Large intestine (tissue), 3 donors: ENCODE results near the gene SLC8A1. TPM values are rescaled to one million over a fixed set of nuclear protein-coding genes. Genes with fewer than 3 reads are reported as not detected.
A peak's percentile ranks its signal among the peaks of the same experiment; 100 is the strongest.

ENCODE experiments used
- DNase-seq, 2 donors: peaks; one replicate each; pipeline versions ENCODE4 v3.0.0 to v3.0.0-alpha.2; 2013
- H3K27ac ChIP-seq: one replicate; pipeline ENCODE4 v1.5.1; 2013; ENCODE audit warnings: low read length
- H3K27me3 ChIP-seq: 2 replicates; pipeline ENCODE4 v1.6.1; 2013; ENCODE audit warnings: low read length; ENCODE audit not compliant: control insufficient read depth, insufficient read depth
- H3K36me3 ChIP-seq: 2 replicates; pipeline ENCODE4 v1.6.1; 2013; ENCODE audit warnings: low read length; ENCODE audit not compliant: control insufficient read depth, insufficient read depth
- H3K4me1 ChIP-seq: one replicate; pipeline ENCODE4 v1.6.1; 2013; ENCODE audit warnings: low read length; ENCODE audit not compliant: control insufficient read depth, insufficient read depth
- H3K4me3 ChIP-seq: one replicate; pipeline ENCODE4 v1.5.1; 2013; ENCODE audit warnings: low read length
- H3K9me3 ChIP-seq: one replicate; pipeline ENCODE4 v1.6.1; 2013; ENCODE audit warnings: mild to moderate bottlenecking, low read depth, low read length, moderate library complexity; ENCODE audit not compliant: control insufficient read depth
- WGBS: methylation state at CpG from one replicate; pipeline ENCODE4 v1.1.5; 2013; ENCODE audit warnings: low lambda C conversion rate; ENCODE audit not compliant: insufficient coverage; 5-methylcytosine and 5-hydroxymethylcytosine counted together
- polyA plus RNA-seq: library from polyadenylated mRNA; unstranded; fragments of 120-200 nt; gene quantifications from one replicate; pipeline ENCODE4 v1.2.1, GENCODE V29; 2013

SLC8A1 gene
- polyA plus RNA-seq, 1 donor = 13.2 TPM

DNA sequence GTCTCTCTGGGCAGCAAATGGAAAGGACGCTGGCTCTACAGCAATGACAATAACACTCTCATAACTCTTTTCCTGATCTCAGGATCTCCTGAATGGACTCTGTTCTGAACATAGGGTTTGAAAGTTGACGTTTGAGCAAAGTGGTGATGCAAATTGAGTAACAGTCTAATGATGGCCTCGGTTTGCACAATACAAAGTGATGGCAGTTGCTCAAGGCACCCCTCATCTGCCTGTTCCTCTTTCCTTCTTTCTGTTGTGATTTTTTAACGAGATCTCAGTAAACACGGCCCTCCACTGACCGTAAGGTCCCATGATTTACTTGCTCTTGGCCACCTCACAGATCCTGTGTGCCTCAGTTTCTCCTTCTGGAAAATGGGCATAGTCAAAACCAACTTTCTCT, 303.6 kb downstream of the SLC8A1 start:
- no CpG with 5 or more reads among the region's 6 CpGs for WGBS
- Histone ChIP-seq H3K36me3 (no peaks in the 10 kb centered on the region), H3K4me3 (no peak overlapping the region), H3K27me3 (no peaks in the 10 kb centered on the region), H3K9me3 (no peaks in the 10 kb centered on the region), H3K4me1 (no peaks in the 10 kb centered on the region), H3K27ac (no peak overlapping the region)
- no peak for DNase-seq

DNA sequence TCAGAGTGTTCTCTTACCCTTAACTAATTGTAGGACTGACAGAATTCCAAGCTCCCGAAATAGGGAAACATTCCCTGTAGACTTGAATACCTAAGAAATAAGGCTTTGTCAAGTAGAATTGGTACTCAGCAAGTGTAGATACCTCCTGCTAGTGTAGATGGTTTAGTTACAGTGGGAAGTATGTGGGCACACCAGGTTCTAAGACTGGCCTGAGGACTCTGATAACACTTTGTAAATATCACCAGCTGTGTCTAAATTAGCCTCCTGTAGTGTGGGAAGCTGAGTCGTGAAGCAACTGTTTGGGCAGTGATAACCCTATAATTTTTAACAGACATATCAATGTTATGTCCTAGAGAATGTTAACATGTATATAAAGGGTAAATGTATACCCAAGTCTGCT, 304.5 kb downstream of the SLC8A1 start:
- Histone ChIP-seq H3K4me3 (no peak overlapping the region), H3K27me3 (no peaks in the 10 kb centered on the region), H3K36me3 (no peaks in the 10 kb centered on the region), H3K4me1 (no peaks in the 10 kb centered on the region), H3K27ac (no peak overlapping the region), H3K9me3 (no peaks in the 10 kb centered on the region)
- no peak for DNase-seq
- no CpG with 5 or more reads among the region's 2 CpGs for WGBS

DNA sequence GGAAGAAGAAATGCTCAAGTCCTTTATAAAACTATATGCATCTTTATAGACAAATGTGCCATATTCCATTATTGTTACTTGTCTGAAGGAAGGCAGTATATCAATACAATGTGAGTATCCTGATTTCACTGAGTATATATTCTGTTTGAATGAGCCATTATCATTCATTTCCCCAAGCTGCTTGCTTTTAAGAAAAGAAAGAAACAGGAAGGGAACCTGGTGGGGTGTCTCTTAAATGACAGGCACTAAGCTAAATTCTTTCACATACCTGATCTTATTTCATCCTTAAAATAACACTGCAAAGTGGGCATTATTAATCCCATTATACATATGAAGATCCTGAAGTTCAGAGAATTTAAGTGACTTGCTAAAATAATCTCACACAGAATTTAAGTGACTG, 307.9 kb downstream of the SLC8A1 start:
- H3K9me3 ChIP-seq = no peaks in the 10 kb centered on the region
- H3K4me1 ChIP-seq = no peaks in the 10 kb centered on the region
- no peak overlapping the region for H3K4me3 ChIP-seq

DNA sequence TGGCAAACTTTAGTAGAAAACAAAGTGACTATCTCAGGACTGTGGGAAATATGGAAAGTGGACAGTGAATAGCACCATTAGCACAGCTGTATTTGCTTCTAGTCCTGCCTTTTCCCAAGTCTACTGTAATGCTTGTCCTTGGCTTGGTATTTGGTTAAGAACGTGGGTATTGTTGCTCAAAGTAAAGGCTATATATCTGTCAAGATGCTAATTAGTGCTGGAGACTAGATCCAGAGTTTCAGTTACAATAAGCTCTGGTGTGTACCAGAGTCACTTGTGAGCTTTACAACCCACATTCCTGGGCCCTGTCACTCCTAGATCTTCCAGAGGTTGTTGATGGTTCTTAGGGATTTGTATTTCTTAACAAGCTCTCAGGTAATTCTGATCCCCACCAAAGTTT, 313.6 kb downstream of the SLC8A1 start:
- Histone ChIP-seq H3K4me1 (no peaks in the 10 kb centered on the region), H3K9me3 (no peaks in the 10 kb centered on the region), H3K27me3 (no peaks in the 10 kb centered on the region), H3K4me3 (no peak overlapping the region), H3K27ac (no peak overlapping the region), H3K36me3 (peaks cover 8% of the 10 kb centered on the region)
- DNase-seq = no peak
- WGBS = no CpG with 5 or more reads among the region's 1 CpG

More for the DNA sequence above, 307.9 kb downstream of the SLC8A1 start:
- H3K36me3 ChIP-seq = peaks cover 5% of the 10 kb centered on the region
- DNase-seq = no peak
- H3K27ac ChIP-seq = no peak overlapping the region
- H3K27me3 ChIP-seq = no peaks in the 10 kb centered on the region

DNA sequence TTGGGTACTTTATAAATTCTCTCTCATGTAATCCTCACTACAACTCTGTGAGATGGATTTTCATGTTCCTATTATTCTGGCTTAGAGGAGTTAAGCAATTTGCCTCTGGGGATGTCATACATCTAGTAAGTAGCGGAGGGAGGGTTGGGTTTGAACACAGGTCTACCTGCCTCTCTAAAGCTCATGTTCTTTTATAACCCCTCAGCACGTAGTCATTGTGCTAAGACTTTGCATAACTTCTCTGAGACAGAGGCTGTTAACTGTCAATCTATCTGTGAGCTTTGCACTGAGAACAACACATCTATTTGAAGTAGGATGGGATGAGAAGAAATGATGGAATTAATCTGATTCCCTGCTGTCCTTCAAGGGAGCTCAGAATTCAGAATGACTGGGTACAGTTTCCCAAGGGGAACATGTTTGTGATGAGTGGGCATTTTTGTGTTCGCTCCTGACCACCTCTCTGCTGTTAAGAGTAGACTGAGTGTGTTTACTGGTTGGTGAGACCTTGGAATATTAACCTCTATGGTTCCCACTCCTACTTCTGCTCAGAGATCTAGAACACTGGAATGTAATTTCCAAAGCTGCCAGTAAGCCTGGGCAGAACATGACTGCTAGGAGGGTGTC, 320.7 kb downstream of the SLC8A1 start:
- H3K27me3 ChIP-seq = no peaks in the 10 kb centered on the region
- H3K36me3 ChIP-seq = no peaks in the 10 kb centered on the region
- no peaks in the 10 kb centered on the region for H3K9me3 ChIP-seq
- no peak overlapping the region for H3K27ac ChIP-seq
- no peaks in the 10 kb centered on the region for H3K4me1 ChIP-seq
- no peak overlapping the region for H3K4me3 ChIP-seq
- no CpG with 5 or more reads among the region's 3 CpGs for WGBS
- DNase-seq = peak in 1 of 2 donors; percentile 19

DNA sequence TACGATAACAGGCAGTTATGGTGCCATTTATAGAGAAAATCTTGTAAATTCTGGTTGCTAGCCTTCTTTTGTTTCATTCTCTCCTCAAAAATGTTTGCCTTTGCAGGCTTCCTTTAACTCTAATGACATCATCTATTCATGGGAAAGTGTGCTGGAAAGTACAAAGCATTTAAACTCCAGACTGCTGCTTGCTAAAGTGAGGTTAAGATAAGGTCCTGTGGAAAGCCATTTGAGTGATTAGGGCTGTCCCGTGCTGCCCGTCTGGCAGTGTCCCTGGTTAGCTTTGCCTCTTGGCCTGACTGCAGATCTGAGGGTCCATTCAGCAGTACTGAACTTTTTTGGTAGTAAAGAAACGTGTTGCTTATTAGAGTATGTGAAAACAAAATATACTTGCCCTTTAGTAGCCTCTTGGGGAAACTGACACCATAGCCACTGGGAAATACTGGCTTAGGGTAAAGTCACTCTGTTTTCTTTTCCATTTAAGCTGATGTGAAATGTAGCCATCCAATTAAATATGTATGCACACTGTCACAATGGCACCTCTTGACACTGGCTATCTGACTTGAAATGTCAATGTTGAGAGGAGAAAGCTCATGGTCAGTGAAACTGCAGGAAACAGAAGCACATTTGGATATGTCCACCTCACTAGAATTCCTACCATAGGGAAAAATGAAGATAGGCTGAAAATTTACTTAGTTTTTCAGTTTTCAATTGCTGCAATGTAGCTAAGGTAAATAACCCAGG, 321.5 kb downstream of the SLC8A1 start:
- no peaks in the 10 kb centered on the region for H3K4me1 ChIP-seq
- H3K27me3 ChIP-seq = no peaks in the 10 kb centered on the region
- no CpG with 5 or more reads among the region's 4 CpGs for WGBS
- peak in 1 of 2 donors; percentile 31 for DNase-seq
- no peak overlapping the region for H3K4me3 ChIP-seq
- no peaks in the 10 kb centered on the region for H3K36me3 ChIP-seq
- H3K27ac ChIP-seq = no peak overlapping the region
- no peaks in the 10 kb centered on the region for H3K9me3 ChIP-seq

DNA sequence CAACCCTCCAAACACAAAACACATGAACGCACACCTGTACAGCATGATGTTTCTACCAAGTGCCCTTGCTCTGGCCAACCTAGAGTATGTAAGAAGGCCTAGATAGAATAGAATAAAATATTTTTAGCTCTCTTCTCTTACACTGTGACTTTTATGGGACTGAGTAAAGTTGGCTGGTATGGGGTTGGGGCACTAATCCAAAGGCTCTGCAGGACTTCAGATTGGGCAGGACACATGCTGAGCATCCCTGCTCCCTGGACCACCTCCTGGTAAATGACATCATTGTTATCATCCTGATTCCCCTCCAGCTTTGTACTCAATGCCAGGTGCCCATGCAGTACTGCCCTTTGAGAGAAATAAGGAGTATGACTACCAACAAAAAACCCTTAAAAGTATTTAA, 322.2 kb downstream of the SLC8A1 start:
- no peaks in the 10 kb centered on the region for H3K9me3 ChIP-seq
- H3K27ac ChIP-seq = no peak overlapping the region
- no peaks in the 10 kb centered on the region for H3K4me1 ChIP-seq
- no peak overlapping the region for H3K4me3 ChIP-seq
- no peaks in the 10 kb centered on the region for H3K36me3 ChIP-seq
- no peaks in the 10 kb centered on the region for H3K27me3 ChIP-seq
- DNase-seq = no peak
- 100% methylated on average over 1 of the region's 1 CpG for WGBS

DNA sequence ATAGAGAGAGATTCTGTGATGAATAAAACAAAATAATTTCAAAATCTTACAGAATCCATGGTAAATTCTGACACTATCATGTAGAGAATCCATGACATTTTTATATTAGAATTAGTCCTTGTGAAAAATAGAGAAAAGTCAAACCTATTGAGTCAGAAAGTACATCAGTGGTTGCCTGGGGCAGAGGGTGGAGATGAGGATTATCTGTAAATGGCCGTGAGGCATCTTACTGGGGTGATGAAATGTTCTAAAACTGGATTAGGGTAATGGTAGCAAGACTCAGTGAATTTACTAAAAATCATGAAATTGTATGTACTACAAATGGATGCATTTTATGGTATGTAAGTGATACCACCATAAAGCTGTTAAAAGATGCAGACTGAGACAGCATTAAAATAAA, 323.1 kb downstream of the SLC8A1 start:
- H3K27me3 ChIP-seq = no peaks in the 10 kb centered on the region
- H3K27ac ChIP-seq = no peak overlapping the region
- H3K9me3 ChIP-seq = no peaks in the 10 kb centered on the region
- WGBS = no CpG with 5 or more reads among the region's 1 CpG
- no peak for DNase-seq
- H3K4me1 ChIP-seq = no peaks in the 10 kb centered on the region
- H3K4me3 ChIP-seq = no peak overlapping the region
- H3K36me3 ChIP-seq = no peaks in the 10 kb centered on the region

DNA sequence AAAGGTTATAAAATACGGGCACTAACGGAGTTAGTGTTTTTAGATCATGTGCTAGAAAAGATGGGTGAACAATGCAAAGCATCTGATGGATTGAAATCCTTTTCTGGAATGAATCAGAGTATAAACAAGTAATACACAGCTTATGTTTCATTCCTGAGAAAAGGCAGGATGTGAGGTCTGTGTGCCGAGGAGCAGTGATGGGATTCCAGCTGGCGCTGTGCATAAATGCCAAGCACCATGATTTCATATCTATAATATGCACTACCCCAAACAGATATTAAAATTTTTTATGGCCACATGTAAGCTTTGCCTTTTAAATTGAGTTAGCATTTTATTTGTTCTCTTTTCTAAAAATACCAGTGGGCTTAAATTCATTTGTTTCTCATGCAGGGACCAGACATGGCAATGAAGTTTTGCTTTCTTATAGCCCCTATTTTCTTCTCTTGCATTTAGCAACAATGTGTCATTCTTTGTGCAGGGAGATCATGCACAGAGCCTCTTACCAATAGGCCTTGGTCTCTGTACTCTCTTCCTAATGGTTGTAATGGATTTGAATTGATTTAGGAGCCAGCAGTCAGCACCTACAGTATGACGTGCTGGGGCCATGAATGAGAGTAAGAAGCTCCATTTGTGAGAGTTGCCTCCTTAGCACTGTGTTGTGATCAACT, 323.9 kb downstream of the SLC8A1 start:
- Histone ChIP-seq H3K4me1 (no peaks in the 10 kb centered on the region), H3K4me3 (no peak overlapping the region), H3K9me3 (no peaks in the 10 kb centered on the region), H3K27ac (no peak overlapping the region), H3K27me3 (no peaks in the 10 kb centered on the region), H3K36me3 (no peaks in the 10 kb centered on the region)
- no CpG with 5 or more reads among the region's 5 CpGs for WGBS
- DNase-seq = peak in 1 of 2 donors; percentile 18

DNA sequence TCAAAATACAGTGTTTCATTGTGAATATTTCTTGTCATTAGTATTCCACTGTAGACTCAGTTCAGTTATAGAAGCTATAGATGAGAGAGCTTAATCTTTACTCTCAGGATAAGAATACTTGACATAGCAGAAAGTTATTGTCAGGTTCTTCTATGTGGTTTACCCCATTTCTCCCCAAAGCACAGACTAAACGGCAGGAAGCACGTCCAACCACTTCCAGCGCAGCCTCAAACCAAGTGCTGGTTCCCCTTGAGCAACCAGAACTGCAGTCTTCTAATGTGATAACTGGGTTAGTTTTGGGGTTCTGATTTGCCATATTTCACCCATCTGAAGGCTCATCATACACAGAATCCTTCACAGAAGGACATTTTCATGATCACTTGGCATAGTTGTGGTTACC, 324.7 kb downstream of the SLC8A1 start:
- Histone ChIP-seq H3K27me3 (no peaks in the 10 kb centered on the region), H3K4me1 (no peaks in the 10 kb centered on the region), H3K36me3 (no peaks in the 10 kb centered on the region), H3K4me3 (no peak overlapping the region), H3K27ac (no peak overlapping the region), H3K9me3 (no peaks in the 10 kb centered on the region)
- no CpG with 5 or more reads among the region's 3 CpGs for WGBS
- DNase-seq = no peak
